Epithelial cell of umbilical artery (primary cell): ENCODE measurements around the gene TMEM191C. TPM values are rescaled to one million over a fixed set of nuclear protein-coding genes. Genes with fewer than 3 reads are reported as not detected.

Experiments used
- total RNA-seq: library from RNA; depleted of rRNA; stranded (reverse); fragments of >200 nt; gene quantifications from 2 replicates; pipeline ENCODE4 v1.2.3, GENCODE V29; 2014

Gene TMEM191C
- total RNA-seq: 0.61 TPM in 1 of 2 replicates, not detected in the other

GRCh38 chr22:21467337-21468193 is at the start of gene TMEM191C:
Gene TMEM191C, plus strand, starts transcription at chr22:21467387. Its CDS starts 73 bp downstream, at chr22:21467460.

Other genes starting within 250 kb of the TMEM191C start
- gene RIMBP3B, start 83.6 kb upstream of the TMEM191C start, total RNA-seq: not detected in 2 replicates
- gene HIC2, start 50.0 kb upstream of the TMEM191C start, total RNA-seq: 1.9 and 2.3 TPM in 2 replicates
- gene RIMBP3C, start 84.1 kb downstream of the TMEM191C start, total RNA-seq: under 0.01 TPM in 2 replicates
- gene UBE2L3, start 100.3 kb downstream of the TMEM191C start, total RNA-seq: 34.4 and 36.6 TPM in 2 replicates
- gene YDJC, start 162.6 kb downstream of the TMEM191C start, total RNA-seq: 24.8 and 31.2 TPM in 2 replicates
- 0.15 TPM in 1 of 2 replicates, not detected in the other for gene CCDC116, start 165.4 kb downstream of the TMEM191C start, total RNA-seq
- gene SDF2L1, start 174.9 kb downstream of the TMEM191C start, total RNA-seq: 47.6 and 70.8 TPM in 2 replicates
- gene PPIL2, start 198.6 kb downstream of the TMEM191C start, total RNA-seq: 13.0 and 13.1 TPM in 2 replicates